Mucosa of descending colon (tissue), 3 donors: Measurements from ENCODE around the gene DRC7. TPM values are rescaled to one million over a fixed set of nuclear protein-coding genes. Genes with fewer than 3 reads are reported as not detected.
A peak's percentile ranks its signal among the peaks of the same experiment; 100 is the strongest.

ENCODE experiments used
- ATAC-seq: fragments of 200-7000 bp; cut with Tn5 transposase; one replicate; pipeline ENCODE4 v1.9.1; 2020; ENCODE audit warnings: mild to moderate bottlenecking, moderate library complexity
- DNase-seq, 3 donors: peaks; one replicate each; pipeline ENCODE4 v3.0.0-alpha.2; 2020
- H3K36me3 ChIP-seq: fragments of 200-600 bp; one replicate; pipeline ENCODE4 v1.8.0; 2021; ENCODE audit warnings: low read depth, mild to moderate bottlenecking
- H3K4me1 ChIP-seq: fragments of 200-600 bp; one replicate; pipeline ENCODE4 v1.8.0; 2021; ENCODE audit warnings: low read depth, mild to moderate bottlenecking
- H3K4me3 ChIP-seq: fragments of 200-600 bp; one replicate; pipeline ENCODE4 v1.8.0; 2021; ENCODE audit warnings: mild to moderate bottlenecking
- H3K9me3 ChIP-seq: fragments of 200-600 bp; one replicate; pipeline ENCODE4 v1.8.0; 2021; ENCODE audit warnings: mild to moderate bottlenecking
- CTCF ChIP-seq: fragments of 200-600 bp; IDR thresholded peaks from one replicate; pipeline ENCODE4 v1.8.0; 2022; ENCODE audit warnings: antibody characterized with exemption, mild to moderate bottlenecking
- intact Hi-C, 2 donors: fragments of 100-400 bp; cut with DNase I in 1 of 2; cut with micrococcal nuclease in 1 of 2; formaldehyde crosslinking; loops; one replicate each; pipeline versions ENCODE4 v1.11.0 to v1.11.1; 2022; cut with DNase I, micrococcal nuclease
- total RNA-seq, 3 donors: library from RNA; stranded (reverse); fragmentation: NEBNext Ultra II Directional in 2 of 3; extraction: Animal tissue kit (Norgen Biotek cat#: 25700) in 2 of 3; gene quantifications; one replicate each; pipeline versions ENCODE4 v1.2.1 to v1.2.4, GENCODE V29; 2021 to 2023
- donor health status: DM: no; HTN: no; CAD: no; lungs with moderate emphysema.
- donor health status: DM: no; HTN: no; CAD: no.
- donor health status: DM: no; HTN: yes; CAD: no.

DRC7 gene
- total RNA-seq, 3 donors from 2014 or later = not detected

- ATAC-seq (no peak), DNase-seq (peak in 1 of 3 donors; percentile 19)
- Histone ChIP-seq H3K9me3 (no peaks in the 10 kb centered on the region), H3K4me3 (no peak overlapping the region), H3K4me1 (no peaks in the 10 kb centered on the region), H3K36me3 (no peaks in the 10 kb centered on the region)
- intact Hi-C loops = loop anchor here in 1 of 2 donors (5.0 kb wide), 2 partner anchors 51 to 106 kb away; no protein-coding TSS in a partner anchor
- no peak for TF ChIP-seq CTCF
Measured at GRCh38 chr16:57755726-57756423, 61.3 kb downstream of the DRC7 start.

- ATAC-seq (no peak), DNase-seq (peak in 2 of 3 donors; percentile 21 to 49)
- H3K9me3 ChIP-seq = no peaks in the 10 kb centered on the region
- H3K4me1 ChIP-seq = no peaks in the 10 kb centered on the region
- no peaks in the 10 kb centered on the region for H3K36me3 ChIP-seq
- H3K4me3 ChIP-seq = no peak overlapping the region
- TF ChIP-seq CTCF = no peak
- intact Hi-C loops = loop anchor here in 1 of 2 donors (5.0 kb wide), 2 partner anchors 51 to 106 kb away; no protein-coding TSS in a partner anchor
Measured at GRCh38 chr16:57756424-57757325, 62.1 kb downstream of the DRC7 start.

- no peaks in the 10 kb centered on the region for H3K4me1 ChIP-seq
- DNase-seq = peak; percentile 84 to 96 (median 95)
- intact Hi-C loops = loop anchor here in 1 of 2 donors (5.0 kb wide), 2 partner anchors 50 to 105 kb away; no protein-coding TSS in a partner anchor
- H3K9me3 ChIP-seq = no peaks in the 10 kb centered on the region
- ATAC-seq = peak; percentile 94
- H3K4me3 ChIP-seq = no peak overlapping the region
- peak; percentile 93 for TF ChIP-seq CTCF
- H3K36me3 ChIP-seq = no peaks in the 10 kb centered on the region
Measured at GRCh38 chr16:57757326-57757786, 62.8 kb downstream of the DRC7 start.

- H3K4me3 ChIP-seq = no peak overlapping the region
- no peak for TF ChIP-seq CTCF
- H3K9me3 ChIP-seq = no peaks in the 10 kb centered on the region
- DNase-seq (peak in 2 of 3 donors; percentile 14 to 25), ATAC-seq (no peak)
- H3K36me3 ChIP-seq = no peaks in the 10 kb centered on the region
- no peaks in the 10 kb centered on the region for H3K4me1 ChIP-seq
- intact Hi-C loops = loop anchor here in 1 of 2 donors (5.0 kb wide), 2 partner anchors 49 to 104 kb away; no protein-coding TSS in a partner anchor
Measured at GRCh38 chr16:57757883-57758282, 63.3 kb downstream of the DRC7 start.

GRCh38 chr16:57758331-57759117 is 63.9 kb downstream of the DRC7 start:
- H3K4me1 ChIP-seq = no peaks in the 10 kb centered on the region
- H3K9me3 ChIP-seq = no peaks in the 10 kb centered on the region
- TF ChIP-seq CTCF = no peak
- DNase-seq = peak in 2 of 3 donors; percentile 30 to 47
- ATAC-seq = no peak
- H3K4me3 ChIP-seq = no peak overlapping the region
- no peaks in the 10 kb centered on the region for H3K36me3 ChIP-seq
- intact Hi-C loops = loop anchor here in 1 of 2 donors (5.0 kb wide), 2 partner anchors 49 to 104 kb away; no protein-coding TSS in a partner anchor
